Natural killer cell (primary cell): ENCODE measurements around the gene GPR12. TPM values are rescaled to one million over a fixed set of nuclear protein-coding genes. Genes with fewer than 3 reads are reported as not detected.

ENCODE experiments used
- ATAC-seq, 3 donors: fragments of 150-1000 bp in 2 of 3; fragments of 200-7000 bp in 1 of 3; cut with Tn5 transposase; 1 replicate in 1 of 3; 2 replicates in 2 of 3; pipeline ENCODE4 v1.10.0; 2021; ENCODE audit warnings: mild to moderate bottlenecking in 2 of 3, moderate library complexity in 2 of 3
- DNase-seq, 2 donors: peaks; one replicate each; pipeline versions ENCODE4 v3.0.0 to v3.0.0-alpha.2; 2013 to 2021; ENCODE audit warnings: mixed read lengths in 1 of 2
- H3K27ac ChIP-seq: one replicate; pipeline ENCODE4 v1.5.1; 2013; ENCODE audit warnings: mild to moderate bottlenecking, low read length
- H3K27me3 ChIP-seq: one replicate; pipeline ENCODE4 v1.6.1; 2013; ENCODE audit warnings: low read length; ENCODE audit not compliant: control insufficient read depth, insufficient read depth
- H3K36me3 ChIP-seq: one replicate; pipeline ENCODE4 v1.6.1; 2013; ENCODE audit warnings: low read length; ENCODE audit not compliant: control insufficient read depth, insufficient read depth
- H3K4me1 ChIP-seq: one replicate; pipeline ENCODE4 v1.6.1; 2013; ENCODE audit warnings: low read length; ENCODE audit not compliant: control insufficient read depth, insufficient read depth
- H3K4me3 ChIP-seq: one replicate; pipeline ENCODE4 v1.5.1; 2013; ENCODE audit warnings: low read length
- H3K9me3 ChIP-seq: one replicate; pipeline ENCODE4 v1.6.1; 2013; ENCODE audit warnings: low read length; ENCODE audit not compliant: control insufficient read depth, insufficient read depth
- H3K27ac Mint-ChIP-seq, 2 donors: one replicate each; pipeline ENCODE4 v1.8.0; 2022; ENCODE audit warnings: mild to moderate bottlenecking in 2 of 2, mixed read lengths in 2 of 2, moderate library complexity in 1 of 2
- H3K27me3 Mint-ChIP-seq, 2 donors: one replicate each; pipeline ENCODE4 v1.8.0; 2022; ENCODE audit warnings: low read depth in 2 of 2, mixed read lengths in 2 of 2
- H3K36me3 Mint-ChIP-seq: one replicate; pipeline ENCODE4 v1.8.0; 2022; ENCODE audit warnings: mixed read lengths
- H3K4me1 Mint-ChIP-seq, 2 donors: one replicate each; pipeline ENCODE4 v1.8.0; 2022; ENCODE audit warnings: mixed read lengths in 2 of 2
- H3K4me3 Mint-ChIP-seq: one replicate; pipeline ENCODE4 v1.8.0; 2022; ENCODE audit warnings: mild to moderate bottlenecking, moderate library complexity, mixed read lengths
- H3K9me3 Mint-ChIP-seq, 2 donors: one replicate each; pipeline ENCODE4 v1.8.0; 2022; ENCODE audit warnings: mixed read lengths in 2 of 2
- CTCF ChIP-seq: fragments of 200-600 bp; IDR thresholded peaks from one replicate; pipeline ENCODE4 v1.8.0; 2022; ENCODE audit warnings: antibody characterized with exemption
- WGBS: methylation state at CpG from one replicate; pipeline ENCODE4 v1.1.7; 2013; ENCODE audit warnings: missing lambda C conversion rate; ENCODE audit not compliant: insufficient coverage; 5-methylcytosine and 5-hydroxymethylcytosine counted together
- intact Hi-C: fragments of 100-400 bp; cut with micrococcal nuclease; formaldehyde crosslinking; loops from one replicate; pipeline ENCODE4 v1.14.2; 2022
- total RNA-seq, 4 donors: library from RNA; stranded (reverse); fragments of 120-200 nt in 1 of 4; gene quantifications; one replicate each; pipeline versions ENCODE4 v1.2.3 to v1.2.4, GENCODE V29; 2013 to 2022

GPR12 gene
- total RNA-seq, 3 donors from 2014 or later (not counting 1 experiment from before 2014, with no cell fraction given): not detected

GRCh38 chr13:26772531-26772930, 11.9 kb upstream of the GPR12 start:
- Mint-ChIP-seq H3K4me1 (no peaks in the 10 kb centered on the region), H3K27me3 (peaks cover 0 to 2% of the 10 kb centered on the region in 2 donors), H3K4me3 (no peak overlapping the region), H3K36me3 (no peaks in the 10 kb centered on the region), H3K27ac (no peak overlapping the region), H3K9me3 (no peaks in the 10 kb centered on the region)
- Histone ChIP-seq H3K27me3 (no peaks in the 10 kb centered on the region), H3K36me3 (no peaks in the 10 kb centered on the region), H3K27ac (no peak overlapping the region), H3K4me1 (no peaks in the 10 kb centered on the region), H3K9me3 (no peaks in the 10 kb centered on the region), H3K4me3 (no peak overlapping the region)
- WGBS: 91% methylated on average over 5 of the region's 5 CpGs
- ATAC-seq (no peak), DNase-seq (no peak)
- intact Hi-C loops: no loop called here
- no peak for TF ChIP-seq CTCF

- H3K36me3 ChIP-seq: no peaks in the 10 kb centered on the region
- H3K27ac ChIP-seq: no peak overlapping the region
- no peak overlapping the region for H3K27ac Mint-ChIP-seq
- H3K27me3 Mint-ChIP-seq: peaks cover 0 to 2% of the 10 kb centered on the region in 2 donors
- H3K9me3 Mint-ChIP-seq: no peaks in the 10 kb centered on the region
- no peak overlapping the region for H3K4me3 Mint-ChIP-seq
- no peak for TF ChIP-seq CTCF
- H3K4me1 ChIP-seq: no peaks in the 10 kb centered on the region
- H3K36me3 Mint-ChIP-seq: no peaks in the 10 kb centered on the region
- no peaks in the 10 kb centered on the region for H3K9me3 ChIP-seq
- H3K4me3 ChIP-seq: no peak overlapping the region
- no peaks in the 10 kb centered on the region for H3K27me3 ChIP-seq
- ATAC-seq: no peak
- 90% methylated on average over 11 of the region's 12 CpGs for WGBS
- DNase-seq: no peak
- intact Hi-C loops: no loop called here
- no peaks in the 10 kb centered on the region for H3K4me1 Mint-ChIP-seq
These were observed 11.2 kb upstream of the GPR12 start for GRCh38 chr13:26771796-26772195.

GRCh38 chr13:26762745-26763345, 2.3 kb upstream of the GPR12 start:
- Mint-ChIP-seq H3K27me3 (peaks cover 59 to 66% of the 10 kb centered on the region in 2 donors), H3K4me3 (no peak overlapping the region), H3K4me1 (peaks cover 5% of the 10 kb centered on the region in 2 donors), H3K27ac (no peak overlapping the region), H3K9me3 (no peaks in the 10 kb centered on the region), H3K36me3 (no peaks in the 10 kb centered on the region)
- DNase-seq: no peak
- WGBS: 68% methylated on average over 4 of the region's 4 CpGs
- no peak for TF ChIP-seq CTCF
- H3K36me3 ChIP-seq: no peaks in the 10 kb centered on the region
- peaks cover 6% of the 10 kb centered on the region for H3K4me1 ChIP-seq
- H3K4me3 ChIP-seq: no peak overlapping the region
- no peak for ATAC-seq
- no peaks in the 10 kb centered on the region for H3K9me3 ChIP-seq
- no peak overlapping the region for H3K27ac ChIP-seq
- peaks cover 19% of the 10 kb centered on the region for H3K27me3 ChIP-seq
- intact Hi-C loops: no loop called here
